Right lobe of liver (tissue), 6 donors: ENCODE measurements around the gene AKAP8L. TPM values are rescaled to one million over a fixed set of nuclear protein-coding genes. Genes with fewer than 3 reads are reported as not detected.

ENCODE experiments used
- ATAC-seq, 4 donors: fragments of 200-7000 bp; cut with Tn5 transposase; one replicate each; pipeline ENCODE4 v1.9.1; 2020; ENCODE audit warnings: mild to moderate bottlenecking in 4 of 4, moderate library complexity in 4 of 4
- DNase-seq, 3 donors: peaks; one replicate each; pipeline ENCODE4 v3.0.0-alpha.2; 2020
- H3K27ac ChIP-seq, 3 donors: fragments of 200-600 bp; one replicate each; pipeline ENCODE4 v1.8.0; 2022
- H3K27me3 ChIP-seq, 2 donors: fragments of 200-600 bp; one replicate each; pipeline ENCODE4 v1.8.0; 2022
- H3K36me3 ChIP-seq, 4 donors: fragments of 200-600 bp; sonication (generic) in 1 of 4; one replicate each; pipeline versions ENCODE4 v1.5.1 to v1.8.0; 2017 to 2022; ENCODE audit warnings: control low read depth in 1 of 4
- H3K4me1 ChIP-seq, 4 donors: fragments of 200-600 bp; sonication (generic) in 1 of 4; one replicate each; pipeline versions ENCODE4 v1.5.1 to v1.8.0; 2017 to 2022; ENCODE audit warnings: control low read depth in 1 of 4
- H3K4me3 ChIP-seq, 3 donors: fragments of 200-600 bp; one replicate each; pipeline ENCODE4 v1.8.0; 2022
- H3K9me3 ChIP-seq, 4 donors: fragments of 200-600 bp; sonication (generic) in 1 of 4; one replicate each; pipeline versions ENCODE4 v1.5.1 to v1.8.0; 2017 to 2022; ENCODE audit warnings: control low read depth in 1 of 4
- CTCF ChIP-seq, 4 donors: fragments of 200-600 bp in 3 of 4; fragments of 450-650 bp in 1 of 4; IDR thresholded peaks; one replicate each; pipeline versions ENCODE4 v1.5.1 to v1.8.0; 2016 to 2022; ENCODE audit warnings: antibody characterized with exemption in 4 of 4, mild to moderate bottlenecking in 2 of 4
- POLR2A ChIP-seq: fragments of 450-650 bp; IDR thresholded peaks from one replicate; pipeline ENCODE4 v1.6.1; 2017; ENCODE audit warnings: antibody characterized with exemption, mild to moderate bottlenecking
- WGBS: methylation state at CpG from one replicate; pipeline ENCODE4 v1.1.6; 2018; ENCODE audit warnings: low coverage, low lambda C conversion rate; ENCODE audit not compliant: insufficient coverage; ENCODE audit errors: missing lambda C conversion rate; 5-methylcytosine and 5-hydroxymethylcytosine counted together
- intact Hi-C, 2 donors: fragments of 100-400 bp; cut with DNase I; formaldehyde crosslinking; loops; one replicate each; pipeline versions ENCODE4 v1.11.2 to v1.14.1; 2022
- total RNA-seq, 6 experiments: library from RNA; depleted of rRNA in 2 of 6; stranded (reverse); fragments of >200 nt in 2 of 6; fragmentation: NEBNext Ultra II Directional in 3 of 6; extraction: Animal tissue kit (Norgen Biotek cat#: 25700) in 3 of 6; gene quantifications; one replicate each; pipeline versions ENCODE4 v1.1.0 to v1.2.4, GENCODE V29; 2016 to 2023
- donor health status: DM: no; HTN: yes; CAD: no.
- donor health status: DM: no; HTN: no; CAD: no.
- donor health status: DM: no; HTN: no; CAD: no.
- donor health status: DM: no; HTN: yes; CAD: no.
- donor health status: DM: no; HTN: yes; CAD: no.

Gene AKAP8L
- total RNA-seq, 6 experiments from 2014 or later = 27.4 to 69.4 (median 49.6) TPM

DNA sequence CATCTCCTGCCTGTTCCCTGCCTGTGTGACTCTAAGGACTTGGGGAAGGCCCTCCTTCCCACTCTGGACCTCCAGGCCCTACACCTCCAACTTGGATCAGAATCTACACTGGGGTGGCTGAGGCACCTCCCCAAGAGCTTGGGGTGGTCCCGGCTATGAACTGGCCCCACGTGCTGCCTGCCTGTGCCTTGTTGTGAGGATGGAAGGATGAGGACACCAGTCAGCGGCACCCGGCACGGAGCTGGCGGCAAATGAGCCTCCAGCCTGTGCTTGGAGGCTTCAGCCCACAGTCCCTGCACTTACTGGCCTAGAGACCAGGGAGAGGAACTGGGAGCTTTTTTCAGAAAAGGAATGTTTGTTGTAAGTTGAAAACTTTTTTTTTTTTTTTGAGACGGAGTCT, 47.7 kb downstream of the AKAP8L start:
- intact Hi-C loops = loop anchor here in 1 of 2 donors (10.0 kb wide), 1 partner anchor 106 kb away; no protein-coding TSS in a partner anchor
- no peak for TF ChIP-seq CTCF (IDR thresholded peaks at IDR 0.05)
- no peak for TF ChIP-seq POLR2A
- no peak overlapping the region for H3K4me3 ChIP-seq
- no peak overlapping the region for H3K27ac ChIP-seq
- DNase-seq (no peak), ATAC-seq (no peak)
- no peaks in the 10 kb centered on the region for H3K9me3 ChIP-seq
- 100% methylated on average over 1 of the region's 7 CpGs for WGBS
- peaks cover 0 to 36% (median 12%) of the 10 kb centered on the region in 4 donors for H3K4me1 ChIP-seq
- H3K27me3 ChIP-seq = no peaks in the 10 kb centered on the region
- H3K36me3 ChIP-seq = peaks cover 12 to 61% (median 28%) of the 10 kb centered on the region in 4 donors

GRCh38 chr19:15369594-15369891, 49.2 kb downstream of the AKAP8L start:
- H3K27me3 ChIP-seq = no peaks in the 10 kb centered on the region
- no peaks in the 10 kb centered on the region for H3K9me3 ChIP-seq
- no peak overlapping the region for H3K4me3 ChIP-seq
- H3K27ac ChIP-seq = no peak overlapping the region
- no CpG with 5 or more reads among the region's 9 CpGs for WGBS
- TF ChIP-seq CTCF (IDR thresholded peaks at IDR 0.05) (no peak), POLR2A (no peak)
- H3K36me3 ChIP-seq = peaks cover 12 to 74% (median 32%) of the 10 kb centered on the region in 4 donors
- DNase-seq (no peak), ATAC-seq (no peak)
- peaks cover 0 to 20% (median 3%) of the 10 kb centered on the region in 4 donors for H3K4me1 ChIP-seq
- intact Hi-C loops = no loop called here

GRCh38 chr19:15368798-15369593, 49.8 kb downstream of the AKAP8L start:
- intact Hi-C loops = no loop called here
- Histone ChIP-seq H3K27ac (no peak overlapping the region), H3K4me3 (no peak overlapping the region), H3K27me3 (no peaks in the 10 kb centered on the region), H3K36me3 (peaks cover 12 to 80% (median 34%) of the 10 kb centered on the region in 4 donors), H3K9me3 (no peaks in the 10 kb centered on the region), H3K4me1 (peaks cover 0 to 15% (median under 1%) of the 10 kb centered on the region in 4 donors)
- no peak for ATAC-seq
- no peak for TF ChIP-seq POLR2A
- TF ChIP-seq CTCF (IDR thresholded peaks at IDR 0.05) = no peak
- 89% methylated on average over 10 of the region's 35 CpGs for WGBS
- no peak for DNase-seq

- Histone ChIP-seq H3K27ac (peak overlapping the region in 1 of 3 donors; percentile 33), H3K36me3 (peaks cover 12 to 79% (median 34%) of the 10 kb centered on the region in 4 donors), H3K27me3 (no peaks in the 10 kb centered on the region), H3K9me3 (no peaks in the 10 kb centered on the region), H3K4me3 (no peak overlapping the region), H3K4me1 (peaks cover 0 to 14% (median 0%) of the 10 kb centered on the region in 4 donors)
- no peak for TF ChIP-seq CTCF (IDR thresholded peaks at IDR 0.05)
- no peak for TF ChIP-seq POLR2A
- intact Hi-C loops = no loop called here
- ATAC-seq (peak in 1 of 4 donors; percentile 8), DNase-seq (no peak)
- WGBS = 89% methylated on average over 14 of the region's 24 CpGs
Measured at GRCh38 chr19:15368051-15368632, 50.6 kb downstream of the AKAP8L start.
